WI38 (cell line): ENCODE results near the gene SARDH.

Experiments
- H3K4me3 ChIP-seq: 2 replicates; pipeline ENCODE4 v1.5.1; 2011; ENCODE audit warnings: low read depth, mild to moderate bottlenecking, control low read depth, low read length
- CTCF ChIP-seq: IDR thresholded peaks from 2 replicates; pipeline ENCODE4 v1.5.1; 2012; ENCODE audit warnings: low read depth, mild to moderate bottlenecking, control low read depth, low read length

SARDH gene

GRCh38 chr9:133742251-133742650, 4.1 kb upstream of the SARDH start:
- H3K4me3 ChIP-seq, result no peak overlapping the region
- TF ChIP-seq CTCF, result no peak

- no peak for TF ChIP-seq CTCF
- H3K4me3 ChIP-seq, result no peak overlapping the region
These were observed 3.6 kb upstream of the SARDH start for GRCh38 chr9:133741716-133742115.

- no peak for TF ChIP-seq CTCF
- no peak overlapping the region for H3K4me3 ChIP-seq
These were observed 2.8 kb upstream of the SARDH start for GRCh38 chr9:133740911-133741310.

GRCh38 chr9:133739408-133740280, 1.5 kb upstream of the SARDH start:
- no peak overlapping the region for H3K4me3 ChIP-seq
- TF ChIP-seq CTCF, result no peak

- no peak overlapping the region; the same call in 1 of the 2 replicates for H3K4me3 ChIP-seq
- no peak for TF ChIP-seq CTCF
These were observed 581 bp upstream of the SARDH start for GRCh38 chr9:133738640-133739225.

GRCh38 chr9:133737071-133737773, 930 bp downstream of the SARDH start:
- no peak for TF ChIP-seq CTCF
- no peak overlapping the region; the same call in 1 of the 2 replicates for H3K4me3 ChIP-seq
